Islet precursor cell (in vitro differentiated cells): ENCODE measurements around the gene MYO1F.
"Not testable (repeated sequence)": the region's sequence is repeated elsewhere in the genome, so short reads cannot be mapped to it uniquely, and the experiment has no call there.

Source experiments
- DNase-seq: peaks from one replicate; pipeline ENCODE4 v3.0.0-alpha.2; 2018

The MYO1F gene

GRCh38 chr19:8596168-8596567 is 18.9 kb upstream of the MYO1F start:
- no peak for DNase-seq

GRCh38 chr19:8595651-8596050 is 18.4 kb upstream of the MYO1F start:
- no peak for DNase-seq

GRCh38 chr19:8593931-8594330 is 16.7 kb upstream of the MYO1F start:
- no peak for DNase-seq

GRCh38 chr19:8592231-8593009 is 15.2 kb upstream of the MYO1F start:
- peak; percentile 99 for DNase-seq

- no peak for DNase-seq
These were observed 12.0 kb upstream of the MYO1F start for GRCh38 chr19:8589177-8589714.

GRCh38 chr19:8585894-8586750 is 8.9 kb upstream of the MYO1F start:
- peak; percentile 90 for DNase-seq

GRCh38 chr19:8584965-8585893 is 8.0 kb upstream of the MYO1F start:
- DNase-seq: no peak

GRCh38 chr19:8580710-8581281 is 3.6 kb upstream of the MYO1F start:
- peak; percentile 90 for DNase-seq

GRCh38 chr19:8578642-8579265 is 1.5 kb upstream of the MYO1F start:
- peak; percentile 83 for DNase-seq

GRCh38 chr19:8577741-8578140 is 499 bp upstream of the MYO1F start:
- no peak for DNase-seq

- DNase-seq: no peak
These were observed 809 bp downstream of the MYO1F start for GRCh38 chr19:8576273-8576993.

GRCh38 chr19:8575467-8575997 is 1.7 kb downstream of the MYO1F start:
- peak; percentile 71 for DNase-seq

GRCh38 chr19:8574619-8574922 is 2.7 kb downstream of the MYO1F start:
- not testable (repeated sequence) for DNase-seq

GRCh38 chr19:8573316-8573715 is 3.9 kb downstream of the MYO1F start:
- no peak for DNase-seq

- peak; percentile 66 for DNase-seq
These were observed 6.2 kb downstream of the MYO1F start for GRCh38 chr19:8571006-8571411.

GRCh38 chr19:8569066-8569771 is 8.0 kb downstream of the MYO1F start:
- peak; percentile 83 for DNase-seq

- no peak for DNase-seq
These were observed 9.6 kb downstream of the MYO1F start for GRCh38 chr19:8567522-8568172.

GRCh38 chr19:8566855-8567254 is 10.4 kb downstream of the MYO1F start:
- peak; percentile 71 for DNase-seq

GRCh38 chr19:8564866-8565265 is 12.4 kb downstream of the MYO1F start:
- not testable (repeated sequence) for DNase-seq
